Spleen (tissue), 11 donors: Measurements from ENCODE around the gene LRP1. TPM values are rescaled to one million over a fixed set of nuclear protein-coding genes. Genes with fewer than 3 reads are reported as not detected.
A peak's percentile ranks its signal among the peaks of the same experiment; 100 is the strongest.

Source experiments
- DNase-seq: peaks from one replicate; pipeline ENCODE4 v3.0.0-alpha.2; 2020
- H3K27ac ChIP-seq, 8 donors: fragments of 200-600 bp; sonication (generic) in 7 of 8; 1 replicate in 4 of 8; 2 replicates in 4 of 8; pipeline versions ENCODE4 v1.5.0 to v1.8.0; 2016 to 2021; ENCODE audit warnings: inconsistent platforms in 4 of 8, mild to moderate bottlenecking in 4 of 8, moderate library complexity in 1 of 8
- H3K27me3 ChIP-seq, 7 donors: fragments of 200-600 bp; sonication (generic) in 6 of 7; replicated peaks in 1 of 7; 1 replicate in 4 of 7; 2 replicates in 3 of 7; pipeline versions ENCODE4 v1.5.0 to v1.8.0; 2016 to 2021; ENCODE audit warnings: inconsistent platforms in 3 of 7, mild to moderate bottlenecking in 1 of 7
- H3K36me3 ChIP-seq, 6 donors: fragments of 200-600 bp; sonication (generic) in 5 of 6; 1 replicate in 4 of 6; 2 replicates in 2 of 6; pipeline versions ENCODE4 v1.5.0 to v1.8.0; 2016 to 2021; ENCODE audit warnings: inconsistent platforms in 2 of 6
- H3K4me1 ChIP-seq, 6 donors: fragments of 200-600 bp; sonication (generic) in 5 of 6; 1 replicate in 3 of 6; 2 replicates in 3 of 6; pipeline versions ENCODE4 v1.5.0 to v1.8.0; 2016 to 2021; ENCODE audit warnings: inconsistent platforms in 3 of 6
- H3K4me3 ChIP-seq, 8 donors: fragments of 200-600 bp; sonication (generic) in 7 of 8; 1 replicate in 4 of 8; 2 replicates in 4 of 8; pipeline versions ENCODE4 v1.5.0 to v1.8.0; 2016 to 2021; ENCODE audit warnings: inconsistent platforms in 4 of 8, mild to moderate bottlenecking in 4 of 8, moderate library complexity in 2 of 8
- H3K9me3 ChIP-seq, 8 donors: fragments of 200-600 bp; sonication (generic) in 7 of 8; 1 replicate in 4 of 8; 2 replicates in 4 of 8; pipeline versions ENCODE4 v1.5.0 to v1.8.0; 2016 to 2021; ENCODE audit warnings: inconsistent platforms in 4 of 8
- CTCF ChIP-seq, 11 experiments: fragments of 200-600 bp in 7 of 11; fragments of 450-650 bp in 4 of 11; sonication (generic) in 4 of 11; IDR thresholded peaks in 8 of 11; conservative IDR thresholded peaks in 3 of 11; 1 replicate in 7 of 11; 2 replicates in 4 of 11; pipeline versions ENCODE4 v1.4.0 to v1.8.0; 2016 to 2021; ENCODE audit warnings: antibody characterized with exemption in 11 of 11, inconsistent platforms in 4 of 11, mild to moderate bottlenecking in 1 of 11
- POLR2A ChIP-seq, 3 donors: fragments of 450-650 bp; IDR thresholded peaks; one replicate each; pipeline ENCODE4 v1.5.1; 2017; ENCODE audit warnings: antibody characterized with exemption in 3 of 3, mild to moderate bottlenecking in 1 of 3
- POLR2AphosphoS5 ChIP-seq, 3 donors: sonication (generic); formaldehyde crosslinking; IDR thresholded peaks; one replicate each; pipeline ENCODE4 v1.5.1; 2017; ENCODE audit warnings: antibody characterized with exemption in 3 of 3
- WGBS, 5 donors: extraction: QIAGEN DNeasy Blood & Tissue Kit in 3 of 5; methylation state at CpG; one replicate each; pipeline versions ENCODE4 v1.1.5 to v1.1.7; 2013 to 2018; 5-methylcytosine and 5-hydroxymethylcytosine counted together
- intact Hi-C: fragments of 100-400 bp; cut with DNase I; formaldehyde crosslinking; loops from one replicate; pipeline ENCODE4 v1.15.0; 2023; ENCODE audit warnings: low total_unique reads
- polyA plus RNA-seq, 3 donors: library from polyadenylated mRNA; stranded (reverse); fragments of 200-250 nt; gene quantifications; one replicate each; pipeline ENCODE4 v1.2.1, GENCODE V29; 2013
- total RNA-seq, 7 donors: library from RNA; depleted of rRNA in 3 of 7; stranded (reverse); fragments of >200 nt in 3 of 7; fragmentation: NEBNext Ultra II Directional in 4 of 7; extraction: Animal tissue kit (Norgen Biotek cat#: 25700) in 4 of 7; gene quantifications; one replicate each; pipeline versions ENCODE4 v1.1.0 to v1.2.1, GENCODE V29; 2016 to 2021
- donor health status: healthy with polysubstance abuse.
- donor health status: DM: no; HTN: no; CAD: no; lungs with moderate emphysema.
- donor health status: DM: no; HTN: no; CAD: no.
- donor health status: Bipolar disorder and iron deficiency.
- donor health status: healthy.
- donor health status: DM: no; HTN: no; CAD: no.
- donor health status: DM: yes; HTN: yes; CAD: no.

LRP1 gene
- total and polyA plus RNA-seq, 10 donors, result 8.9 to 216 (median 159) TPM

GRCh38 chr12:57130941-57131340 is 2.7 kb downstream of the LRP1 start:
- 55 to 81% (median 72%) methylated on average over 2 of the region's 2 CpGs for WGBS, 5 donors
- peak overlapping the region in 3 of 8 donors; percentile 5 to 89 (median 67) for H3K4me3 ChIP-seq
- H3K27me3 ChIP-seq, result peaks cover 0 to 42% (median 14%) of the 10 kb centered on the region in 7 donors
- H3K9me3 ChIP-seq, result no peaks in the 10 kb centered on the region
- H3K4me1 ChIP-seq, result peaks cover 12 to 94% (median 53%) of the 10 kb centered on the region in 6 donors
- H3K36me3 ChIP-seq, result no peaks in the 10 kb centered on the region
- intact Hi-C loops, result no loop called here
- TF ChIP-seq POLR2A (IDR thresholded peaks at IDR 0.05) (no peak), POLR2AphosphoS5 (IDR thresholded peaks at IDR 0.05) (no peak), CTCF (IDR thresholded peaks at IDR 0.05 in 8 of 11, conservative IDR thresholded peaks at IDR 0.05 in 3 of 11) (no peak)
- DNase-seq, result no peak
- H3K27ac ChIP-seq, result peak overlapping the region in 5 of 8 donors; percentile 8 to 90 (median 87)

GRCh38 chr12:57131896-57132744 is 3.8 kb downstream of the LRP1 start:
- peaks cover 11 to 99% (median 47%) of the 10 kb centered on the region in 6 donors for H3K4me1 ChIP-seq
- peaks cover 0 to 34% (median 12%) of the 10 kb centered on the region in 7 donors for H3K27me3 ChIP-seq
- H3K9me3 ChIP-seq, result no peaks in the 10 kb centered on the region
- peak overlapping the region in 1 of 8 donors; percentile 89 for H3K4me3 ChIP-seq
- DNase-seq, result peak; percentile 62
- H3K36me3 ChIP-seq, result no peaks in the 10 kb centered on the region
- 63 to 75% (median 67%) methylated on average over 9 of the region's 9 CpGs for WGBS, 5 donors
- TF ChIP-seq CTCF (IDR thresholded peaks at IDR 0.05 in 8 of 11, conservative IDR thresholded peaks at IDR 0.05 in 3 of 11), result no peak
- TF ChIP-seq POLR2AphosphoS5 (IDR thresholded peaks at IDR 0.05), result no peak
- TF ChIP-seq POLR2A (IDR thresholded peaks at IDR 0.05), result no peak
- H3K27ac ChIP-seq, result peak overlapping the region in 6 of 8 donors; percentile 13 to 90 (median 52)
- intact Hi-C loops, result no loop called here

DNA sequence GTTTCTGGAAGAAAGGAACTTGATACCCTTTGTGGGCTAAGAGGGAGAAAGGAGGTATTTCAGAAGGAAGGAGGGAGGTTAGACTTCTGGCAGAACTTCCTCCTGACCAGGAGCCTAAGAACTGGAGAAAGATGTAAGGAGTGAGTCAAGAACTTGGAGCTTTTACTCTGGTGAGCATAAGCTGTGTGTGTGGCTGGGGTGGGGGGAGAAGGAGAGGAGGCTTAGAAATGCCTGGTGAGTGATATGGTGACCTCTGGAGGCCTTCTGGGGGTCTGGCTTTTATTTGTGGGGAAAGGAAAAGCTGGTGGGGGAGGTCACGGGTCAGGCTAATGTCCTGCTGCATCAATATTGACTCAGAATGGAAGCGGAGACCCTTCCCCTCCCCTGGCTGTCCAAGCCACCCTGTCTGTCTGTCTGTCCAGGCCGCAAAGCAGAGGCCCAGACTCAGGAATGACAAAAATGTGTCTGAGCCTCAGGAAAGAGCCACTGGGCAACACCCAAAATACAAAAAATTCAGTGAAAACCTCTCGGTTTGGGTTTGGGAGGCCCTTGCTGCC is 4.8 kb downstream of the LRP1 start:
- no peak for TF ChIP-seq POLR2AphosphoS5 (IDR thresholded peaks at IDR 0.05)
- no peak for TF ChIP-seq POLR2A (IDR thresholded peaks at IDR 0.05)
- no peak for TF ChIP-seq CTCF (IDR thresholded peaks at IDR 0.05 in 8 of 11, conservative IDR thresholded peaks at IDR 0.05 in 3 of 11)
- H3K27ac ChIP-seq, result peak overlapping the region in 5 of 8 donors; percentile 20 to 90 (median 59)
- WGBS, 5 donors, result 62 to 85% (median 80%) methylated on average over 4 of the region's 4 CpGs
- peak; percentile 33 for DNase-seq
- no peak overlapping the region for H3K4me3 ChIP-seq
- intact Hi-C loops, result no loop called here
- no peaks in the 10 kb centered on the region for H3K9me3 ChIP-seq
- H3K36me3 ChIP-seq, result no peaks in the 10 kb centered on the region
- H3K27me3 ChIP-seq, result peaks cover 0 to 24% (median 11%) of the 10 kb centered on the region in 7 donors
- peaks cover 10 to 99% (median 46%) of the 10 kb centered on the region in 6 donors for H3K4me1 ChIP-seq

GRCh38 chr12:57133916-57134315 is 5.6 kb downstream of the LRP1 start:
- Histone ChIP-seq H3K4me1 (peaks cover 10 to 99% (median 45%) of the 10 kb centered on the region in 6 donors), H3K27me3 (peaks cover 0 to 16% (median 6%) of the 10 kb centered on the region in 7 donors), H3K36me3 (no peaks in the 10 kb centered on the region), H3K27ac (peak overlapping the region in 5 of 8 donors; percentile 45 to 90 (median 59)), H3K9me3 (no peaks in the 10 kb centered on the region), H3K4me3 (no peak overlapping the region)
- DNase-seq, result peak; percentile 42
- TF ChIP-seq POLR2AphosphoS5 (IDR thresholded peaks at IDR 0.05) (no peak), CTCF (IDR thresholded peaks at IDR 0.05 in 8 of 11, conservative IDR thresholded peaks at IDR 0.05 in 3 of 11) (no peak), POLR2A (IDR thresholded peaks at IDR 0.05) (no peak)
- intact Hi-C loops, result no loop called here
- 61 to 73% (median 69%) methylated on average over 6 of the region's 6 CpGs for WGBS, 5 donors
